HL-60 (cell line): ENCODE measurements around the gene COL16A1.

Source experiments
- CTCF ChIP-seq: IDR thresholded peaks from one replicate; pipeline ENCODE4 v1.5.1; 2011; ENCODE audit warnings: low read length, control low read depth, inconsistent platforms; ENCODE audit not compliant: insufficient read depth
- GABPA ChIP-seq: IDR thresholded peaks from 2 replicates; pipeline ENCODE4 v1.6.1; 2012; ENCODE audit warnings: low read depth
- POLR2AphosphoS5 ChIP-seq: IDR thresholded peaks from 2 replicates; pipeline ENCODE4 v1.6.1; 2012; ENCODE audit warnings: low read depth

GRCh38 chr1:31675161-31675560, 28.7 kb downstream of the COL16A1 start:
- TF ChIP-seq CTCF, result no peak
- no peak for TF ChIP-seq GABPA
- TF ChIP-seq POLR2AphosphoS5, result no peak
